CD4-positive, alpha-beta T cell (primary cell): Measurements from ENCODE around the gene PLK3. TPM values are rescaled to one million over a fixed set of nuclear protein-coding genes. Genes with fewer than 3 reads are reported as not detected.
A peak's percentile ranks its signal among the peaks of the same experiment; 100 is the strongest.

ENCODE experiments used
- ATAC-seq: fragments of 200-7000 bp; cut with Tn5 transposase; one replicate; pipeline ENCODE4 v1.10.0; 2022; ENCODE audit warnings: mild to moderate bottlenecking; ENCODE audit not compliant: poor library complexity
- CTCF ChIA-PET: fragments of 350-600 bp; sonication (Branson Sonifier 250); formaldehyde crosslinking; loops from one replicate; lab custom pipeline; 2021; ENCODE audit warnings: antibody characterized with exemption, inconsistent platforms; lab: Charles Lee
- POLR2A ChIA-PET: fragments of 350-600 bp; sonication (Branson Sonifier 250); formaldehyde crosslinking; loops from one replicate; lab custom pipeline; 2021; ENCODE audit warnings: antibody characterized with exemption, inconsistent platforms; lab: Charles Lee
- DNase-seq, 14 experiments: peaks; one replicate each; pipeline ENCODE4 v3.0.0-alpha.2; 2013 to 2020; ENCODE audit warnings: mixed read lengths in 2 of 14
- H3K27ac ChIP-seq, 2 donors: one replicate each; pipeline versions ENCODE4 v1.5.1 to v1.7.0; 2013; ENCODE audit warnings: low read length in 2 of 2, low read depth in 1 of 2, mild to moderate bottlenecking in 1 of 2
- H3K27me3 ChIP-seq, 2 experiments: 1 replicate in 1 of 2; 2 replicates in 1 of 2; pipeline versions ENCODE4 v1.6.1 to v1.7.0; 2013; ENCODE audit warnings: low read length in 2 of 2, control low read depth in 1 of 2, mild to moderate bottlenecking in 1 of 2, moderate library complexity in 1 of 2; ENCODE audit not compliant: insufficient read depth in 2 of 2, control insufficient read depth in 1 of 2
- H3K36me3 ChIP-seq: one replicate; pipeline ENCODE4 v1.6.1; 2013; ENCODE audit warnings: low read length, control low read depth; ENCODE audit not compliant: insufficient read depth
- H3K4me1 ChIP-seq: one replicate; pipeline ENCODE4 v1.6.1; 2013; ENCODE audit warnings: low read length, control low read depth; ENCODE audit not compliant: insufficient read depth
- H3K4me3 ChIP-seq: one replicate; pipeline ENCODE4 v1.5.1; 2013; ENCODE audit warnings: mild to moderate bottlenecking, low read length, moderate library complexity
- H3K9me3 ChIP-seq, 2 experiments: 1 replicate in 1 of 2; 2 replicates in 1 of 2; pipeline versions ENCODE4 v1.6.1 to v1.7.0; 2013; ENCODE audit warnings: low read length in 2 of 2, mild to moderate bottlenecking in 2 of 2, control low read depth in 1 of 2, moderate library complexity in 1 of 2; ENCODE audit not compliant: control insufficient read depth in 1 of 2, insufficient read depth in 1 of 2
- H3K27ac Mint-ChIP-seq: one replicate; pipeline ENCODE4 v1.8.0; 2020; ENCODE audit warnings: mixed read lengths
- H3K27me3 Mint-ChIP-seq: one replicate; pipeline ENCODE4 v1.8.0; 2021; ENCODE audit warnings: mixed read lengths
- H3K36me3 Mint-ChIP-seq: one replicate; pipeline ENCODE4 v1.8.0; 2021; ENCODE audit warnings: low read depth, mixed read lengths
- H3K4me1 Mint-ChIP-seq: one replicate; pipeline ENCODE4 v1.8.0; 2021; ENCODE audit warnings: low read depth, mixed read lengths
- H3K4me3 Mint-ChIP-seq: one replicate; pipeline ENCODE4 v1.8.0; 2020; ENCODE audit warnings: mild to moderate bottlenecking, mixed read lengths
- H3K9me3 Mint-ChIP-seq: one replicate; pipeline ENCODE4 v1.8.0; 2020; ENCODE audit warnings: mixed read lengths
- intact Hi-C, 2 experiments: fragments of 100-400 bp; cut with DNase I in 1 of 2; cut with micrococcal nuclease in 1 of 2; formaldehyde crosslinking; loops; one replicate each; pipeline versions ENCODE4 v1.15.1 to v1.9.0; 2023 to 2025; cut with DNase I, micrococcal nuclease
- total RNA-seq, 174 experiments: library from RNA in 2 of 174; stranded (reverse) in 2 of 174; gene quantifications; one replicate each; pipeline ENCODE4 v1.2.3 and lab custom pipeline; 2021 to 2026
- TF ChIP-seq, protein P1 (sequence below): fragments of 200-600 bp; IDR thresholded peaks from one replicate; pipeline ENCODE4 v1.8.0; 2022; ENCODE audit warnings: antibody characterized with exemption, mild to moderate bottlenecking

The PLK3 gene
- total RNA-seq, 2 experiments from 2014 or later = 794 TPM

DNA sequence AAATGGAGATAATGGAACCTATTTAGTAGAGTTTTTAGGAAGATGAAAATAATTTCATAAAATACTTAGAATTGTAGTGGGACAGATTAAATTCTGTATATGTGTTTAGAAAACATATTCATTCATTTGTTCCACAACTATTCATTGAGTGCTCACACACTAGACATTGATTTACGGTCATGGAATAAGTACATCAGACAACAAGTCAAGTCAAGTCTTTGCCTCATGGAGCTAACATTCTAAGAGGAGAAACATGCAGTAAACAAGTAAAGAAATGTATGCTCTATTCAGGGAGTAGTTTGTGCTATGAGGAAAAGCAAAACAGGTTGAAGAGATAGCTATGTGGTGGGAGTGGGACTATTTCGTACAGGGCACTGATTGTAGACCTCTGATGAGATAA is 17.1 kb downstream of the PLK3 start:
- H3K27me3 Mint-ChIP-seq = no peaks in the 10 kb centered on the region
- H3K27ac Mint-ChIP-seq = peak overlapping the region; percentile 100
- ATAC-seq = no peak
- H3K9me3 ChIP-seq = no peaks in the 10 kb centered on the region
- H3K27ac ChIP-seq = no peak overlapping the region
- peaks cover 53% of the 10 kb centered on the region for H3K4me1 ChIP-seq
- TF ChIP-seq, protein P1, sequence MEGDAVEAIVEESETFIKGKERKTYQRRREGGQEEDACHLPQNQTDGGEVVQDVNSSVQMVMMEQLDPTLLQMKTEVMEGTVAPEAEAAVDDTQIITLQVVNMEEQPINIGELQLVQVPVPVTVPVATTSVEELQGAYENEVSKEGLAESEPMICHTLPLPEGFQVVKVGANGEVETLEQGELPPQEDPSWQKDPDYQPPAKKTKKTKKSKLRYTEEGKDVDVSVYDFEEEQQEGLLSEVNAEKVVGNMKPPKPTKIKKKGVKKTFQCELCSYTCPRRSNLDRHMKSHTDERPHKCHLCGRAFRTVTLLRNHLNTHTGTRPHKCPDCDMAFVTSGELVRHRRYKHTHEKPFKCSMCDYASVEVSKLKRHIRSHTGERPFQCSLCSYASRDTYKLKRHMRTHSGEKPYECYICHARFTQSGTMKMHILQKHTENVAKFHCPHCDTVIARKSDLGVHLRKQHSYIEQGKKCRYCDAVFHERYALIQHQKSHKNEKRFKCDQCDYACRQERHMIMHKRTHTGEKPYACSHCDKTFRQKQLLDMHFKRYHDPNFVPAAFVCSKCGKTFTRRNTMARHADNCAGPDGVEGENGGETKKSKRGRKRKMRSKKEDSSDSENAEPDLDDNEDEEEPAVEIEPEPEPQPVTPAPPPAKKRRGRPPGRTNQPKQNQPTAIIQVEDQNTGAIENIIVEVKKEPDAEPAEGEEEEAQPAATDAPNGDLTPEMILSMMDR = no peak
- intact Hi-C loops = no loop called here
- H3K36me3 ChIP-seq = no peaks in the 10 kb centered on the region
- ChIA-PET CTCF (interaction anchor here (0.8 to 6.7 kb wide), 3 partner anchors 9 to 24 kb away, joined by 3 to 57 read pairs (median 49); partner anchors contain the start of genes BTBD19, DYNLT4 and PLK3), POLR2A (interaction anchor here (1.0 to 12.2 kb wide), 5 partner anchors 13 to 194 kb away, joined by 3 to 599 read pairs (median 28); partner anchors contain the start of genes BTBD19, DYNLT4, HECTD3 and PLK3)
- H3K4me3 Mint-ChIP-seq = peak overlapping the region; percentile 78
- H3K36me3 Mint-ChIP-seq = peaks cover 5% of the 10 kb centered on the region
- H3K9me3 Mint-ChIP-seq = no peaks in the 10 kb centered on the region
- peaks cover 56% of the 10 kb centered on the region for H3K4me1 Mint-ChIP-seq
- H3K4me3 ChIP-seq = no peak overlapping the region
- no peak for DNase-seq
- no peaks in the 10 kb centered on the region for H3K27me3 ChIP-seq

DNA sequence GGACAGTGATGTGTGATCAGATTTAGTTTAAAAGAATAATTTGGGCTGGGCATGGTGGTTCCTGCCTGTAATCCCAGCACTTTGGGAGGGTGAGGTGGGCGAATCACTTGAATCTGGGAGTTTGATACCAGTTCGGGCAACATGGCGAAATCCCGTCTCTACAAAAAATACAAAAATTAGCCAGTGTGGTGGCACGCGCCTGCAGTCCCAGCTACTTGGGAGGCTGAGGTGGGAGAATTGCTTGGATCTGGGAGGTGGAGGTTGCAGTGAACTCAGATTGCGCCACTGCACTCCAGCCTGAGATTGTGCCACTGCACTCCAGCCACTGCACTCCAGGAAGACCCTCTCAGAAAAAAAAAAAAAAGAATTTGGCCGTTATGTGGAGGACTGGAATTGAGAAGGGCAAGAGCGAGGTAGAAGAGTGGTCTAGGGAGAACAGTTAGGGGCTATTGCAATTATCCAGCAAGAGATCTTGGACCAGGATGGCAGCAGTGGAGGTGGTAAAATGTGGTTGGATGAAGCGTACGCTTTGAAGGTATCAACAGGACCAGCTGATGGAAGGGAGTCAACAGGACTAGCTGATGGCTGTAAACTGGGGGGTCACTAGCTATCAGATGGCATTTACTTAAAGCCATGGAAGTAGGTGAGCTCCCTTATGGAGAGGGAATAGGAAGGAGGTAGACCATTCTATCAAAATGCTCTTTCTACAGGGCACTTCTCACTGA is 17.8 kb downstream of the PLK3 start:
- TF ChIP-seq, protein P1 = no peak
- DNase-seq (peak in 1 of 14 experiments; percentile 2), ATAC-seq (no peak)
- H3K4me3 ChIP-seq = no peak overlapping the region
- H3K36me3 ChIP-seq = no peaks in the 10 kb centered on the region
- peaks cover 55% of the 10 kb centered on the region for H3K4me1 Mint-ChIP-seq
- H3K36me3 Mint-ChIP-seq = peaks cover 5% of the 10 kb centered on the region
- H3K9me3 Mint-ChIP-seq = no peaks in the 10 kb centered on the region
- no peak overlapping the region for H3K27ac ChIP-seq
- POLR2A ChIA-PET = interaction anchor here (1.0 to 12.2 kb wide), 8 partner anchors 14 to 194 kb away, joined by 3 to 599 read pairs (median 19); partner anchors contain the start of genes BTBD19, DYNLT4, EIF2B3 and HECTD3
- no peaks in the 10 kb centered on the region for H3K27me3 Mint-ChIP-seq
- CTCF ChIA-PET = interaction anchor here (1.8 to 6.7 kb wide), 3 partner anchors 9 to 87 kb away, joined by 4 to 57 read pairs (median 49); partner anchors contain the start of genes BTBD19, DYNLT4, PLK3 and RNU5D-1
- H3K4me3 Mint-ChIP-seq = peak overlapping the region; percentile 78
- H3K27ac Mint-ChIP-seq = peak overlapping the region; percentile 100
- peaks cover 47% of the 10 kb centered on the region for H3K4me1 ChIP-seq
- intact Hi-C loops = loop anchor here in 1 of 2 experiments (2.0 kb wide), 1 partner anchor 17 kb away; the partner anchor contains the start of gene PLK3
- no peaks in the 10 kb centered on the region for H3K9me3 ChIP-seq
- H3K27me3 ChIP-seq = no peaks in the 10 kb centered on the region

DNA sequence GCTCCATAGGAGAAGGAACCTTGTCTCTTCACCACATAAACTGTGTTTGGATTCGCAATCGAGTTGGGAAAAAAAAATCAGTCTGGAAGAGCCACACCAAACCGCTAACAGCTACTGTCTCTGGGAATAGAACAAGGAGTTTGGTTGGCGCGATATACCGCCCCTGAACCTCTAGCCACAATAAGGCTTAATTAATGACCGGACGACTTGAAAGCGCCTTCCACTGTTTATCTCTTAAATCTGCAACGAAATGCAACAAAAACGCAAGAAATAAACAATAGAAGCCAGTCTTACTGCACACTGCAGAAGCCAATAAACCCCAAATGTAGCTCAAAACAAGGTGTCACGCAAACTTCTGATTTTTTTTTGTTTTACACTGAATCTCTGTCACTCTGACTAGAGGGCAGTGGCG is 19.0 kb downstream of the PLK3 start:
- Histone ChIP-seq H3K27me3 (no peaks in the 10 kb centered on the region), H3K4me1 (peaks cover 36% of the 10 kb centered on the region), H3K36me3 (no peaks in the 10 kb centered on the region), H3K27ac (peak overlapping the region; percentile 96 to 99), H3K9me3 (no peaks in the 10 kb centered on the region), H3K4me3 (peak overlapping the region; percentile 65)
- intact Hi-C loops = loop anchor here (1.0 to 2.0 kb wide), 3 partner anchors 10 to 18 kb away; partner anchors contain the start of gene PLK3 (in 1 of the 2)
- ATAC-seq = no peak
- Mint-ChIP-seq H3K27me3 (no peaks in the 10 kb centered on the region), H3K4me3 (peak overlapping the region; percentile 94), H3K4me1 (peaks cover 48% of the 10 kb centered on the region), H3K9me3 (no peaks in the 10 kb centered on the region), H3K36me3 (peaks cover 5% of the 10 kb centered on the region), H3K27ac (peak overlapping the region; percentile 100)
- CTCF ChIA-PET = interaction anchor here (1.0 to 6.7 kb wide), 8 partner anchors 11 to 90 kb away, joined by 3 to 57 read pairs (median 4); partner anchors contain the start of genes BTBD19, DYNLT4, PLK3 and RNU5D-1
- POLR2A ChIA-PET = interaction anchor here (0.5 to 12.2 kb wide), 22 partner anchors 11 to 484 kb away, joined by 3 to 599 read pairs (median 4); partner anchors contain the start of genes ARMH1, BEST4, BTBD19 and DYNLT4
- peak in 1 of 14 experiments; percentile 23 for DNase-seq
- TF ChIP-seq, protein P1 = no peak
